GM21423 (cell line): ENCODE data around the gene PLOD3.
"Not testable (repeated sequence)": the region's sequence is repeated elsewhere in the genome, so short reads cannot be mapped to it uniquely, and the experiment has no call there.

Source experiments
- ATAC-seq: cut with Tn5 transposase; IDR thresholded peaks from one replicate; pipeline ENCODE4 v1.9.1; 2021; ENCODE audit warnings: mild to moderate bottlenecking, moderate library complexity; ENCODE audit not compliant: unreplicated experiment

The PLOD3 gene

GRCh38 chr7:101216001-101216859 is 1.2 kb downstream of the PLOD3 start:
- ATAC-seq, result no peak

- ATAC-seq, result no peak
Measured at GRCh38 chr7:101212014-101212413, 5.4 kb downstream of the PLOD3 start.

GRCh38 chr7:101211501-101211900 is 5.9 kb downstream of the PLOD3 start:
- ATAC-seq, result no peak

- ATAC-seq, result no peak
Measured at GRCh38 chr7:101210143-101210542, 7.2 kb downstream of the PLOD3 start.

- ATAC-seq, result no peak
Measured at GRCh38 chr7:101208794-101209193, 8.6 kb downstream of the PLOD3 start.

- no peak for ATAC-seq
Measured at GRCh38 chr7:101207459-101207858, 9.9 kb downstream of the PLOD3 start.

- ATAC-seq, result no peak
Measured at GRCh38 chr7:101206665-101207042, 10.7 kb downstream of the PLOD3 start.

- no peak for ATAC-seq
Measured at GRCh38 chr7:101205901-101206664, 11.3 kb downstream of the PLOD3 start.

- not testable (repeated sequence) for ATAC-seq
Measured at GRCh38 chr7:101203740-101204738, 13.3 kb downstream of the PLOD3 start.

- ATAC-seq, result no peak
Measured at GRCh38 chr7:101202603-101202918, 14.8 kb downstream of the PLOD3 start.

- ATAC-seq, result no peak
Measured at GRCh38 chr7:101201695-101202602, 15.4 kb downstream of the PLOD3 start.

GRCh38 chr7:101200862-101201599 is 16.4 kb downstream of the PLOD3 start, which contains the start of gene MOGAT3:
Gene MOGAT3, minus strand, starts transcription at chr7:101201036. Its CDS starts 182 bp downstream, at chr7:101200854.
- no peak for ATAC-seq

GRCh38 chr7:101200504-101200861 is 16.9 kb downstream of the PLOD3 start:
- ATAC-seq, result no peak

GRCh38 chr7:101199522-101199921 is 17.9 kb downstream of the PLOD3 start:
- not testable (repeated sequence) for ATAC-seq

- no peak for ATAC-seq
Measured at GRCh38 chr7:101198476-101198875, 18.9 kb downstream of the PLOD3 start.

- no peak for ATAC-seq
Measured at GRCh38 chr7:101197991-101198390, 19.4 kb downstream of the PLOD3 start.

- no peak for ATAC-seq
Measured at GRCh38 chr7:101195884-101196283, 21.5 kb downstream of the PLOD3 start.

GRCh38 chr7:101189109-101189508 is 28.3 kb downstream of the PLOD3 start:
- ATAC-seq, result no peak

- ATAC-seq, result no peak
Measured at GRCh38 chr7:101186844-101187428, 30.4 kb downstream of the PLOD3 start.
